B cell (primary cell): Measurements from ENCODE around the gene CRY2. TPM values are rescaled to one million over a fixed set of nuclear protein-coding genes. Genes with fewer than 3 reads are reported as not detected.
A peak's percentile ranks its signal among the peaks of the same experiment; 100 is the strongest.

Experiments used
- ATAC-seq: fragments of 200-7000 bp; cut with Tn5 transposase; one replicate; pipeline ENCODE4 v1.10.0; 2021; ENCODE audit warnings: low read depth, mild to moderate bottlenecking, moderate number of reproducible peaks, moderate library complexity
- CTCF ChIA-PET: fragments of 350-600 bp; sonication (Branson Sonifier 250); formaldehyde crosslinking; loops from one replicate; lab custom pipeline; 2021; ENCODE audit warnings: antibody characterized with exemption, inconsistent platforms; lab: Charles Lee
- POLR2A ChIA-PET: fragments of 350-600 bp; sonication (Branson Sonifier 250); formaldehyde crosslinking; loops from one replicate; lab custom pipeline; 2021; ENCODE audit warnings: antibody characterized with exemption; lab: Charles Lee
- DNase-seq: peaks from one replicate; pipeline ENCODE4 v3.0.0; 2013
- H2AFZ ChIP-seq: 2 replicates; pipeline ENCODE4 v1.6.1; 2012; ENCODE audit warnings: mild to moderate bottlenecking, low read depth, low read length; ENCODE audit not compliant: insufficient read depth, poor library complexity, severe bottlenecking
- H3K27ac ChIP-seq, 2 donors: 1 replicate in 1 of 2; 2 replicates in 1 of 2; pipeline ENCODE4 v1.5.1; 2012 to 2013; ENCODE audit warnings: low read length in 2 of 2, mild to moderate bottlenecking in 2 of 2, moderate library complexity in 1 of 2
- H3K27me3 ChIP-seq, 4 experiments: fragments of 200-600 bp in 1 of 4; sonication (generic) in 1 of 4; replicated peaks in 1 of 4; 1 replicate in 2 of 4; 2 replicates in 2 of 4; pipeline versions ENCODE4 v1.6.1 to v1.7.0; 2013 to 2016; ENCODE audit warnings: low read length in 3 of 4, mild to moderate bottlenecking in 2 of 4, mixed read lengths in 1 of 4, moderate library complexity in 1 of 4; ENCODE audit not compliant: insufficient read depth in 4 of 4, control insufficient read depth in 3 of 4; ENCODE audit errors: control extremely low read depth in 1 of 4
- H3K36me3 ChIP-seq, 2 experiments: replicated peaks in 1 of 2; 1 replicate in 1 of 2; 2 replicates in 1 of 2; pipeline versions ENCODE4 v1.6.1 to v1.7.1; 2013; ENCODE audit warnings: low read length in 1 of 2; ENCODE audit not compliant: insufficient read depth in 2 of 2, control insufficient read depth in 1 of 2; ENCODE audit errors: control extremely low read depth in 1 of 2, extremely low read depth in 1 of 2
- H3K4me1 ChIP-seq, 2 donors: fragments of 200-600 bp in 1 of 2; sonication (generic) in 1 of 2; 1 replicate in 1 of 2; 2 replicates in 1 of 2; pipeline versions ENCODE4 v1.5.1 to v1.6.1; 2013 to 2017; ENCODE audit warnings: low read length in 2 of 2; ENCODE audit not compliant: control insufficient read depth in 2 of 2, insufficient read depth in 2 of 2
- H3K4me2 ChIP-seq: replicated peaks from 2 replicates; pipeline ENCODE3; 2012; ENCODE audit warnings: mild to moderate bottlenecking, low read depth, low read length; ENCODE audit not compliant: poor library complexity, severe bottlenecking
- H3K4me3 ChIP-seq, 5 experiments: fragments of 200-600 bp in 1 of 5; sonication (generic) in 1 of 5; 1 replicate in 3 of 5; 2 replicates in 2 of 5; pipeline versions ENCODE4 v1.5.1 to v1.7.0; 2011 to 2016; ENCODE audit warnings: low read length in 4 of 5, mild to moderate bottlenecking in 4 of 5, low read depth in 2 of 5, control low read depth in 1 of 5, moderate library complexity in 1 of 5; ENCODE audit not compliant: insufficient read depth in 1 of 5; ENCODE audit errors: control extremely low read depth in 1 of 5, extremely low read depth in 1 of 5
- H3K79me2 ChIP-seq: fragments of 200-600 bp; sonication (generic); one replicate; pipeline ENCODE4 v1.6.0; 2016; ENCODE audit warnings: low read length; ENCODE audit not compliant: control insufficient read depth, insufficient read depth
- H3K9ac ChIP-seq: fragments of 200-600 bp; sonication (generic); 2 replicates; pipeline ENCODE4 v1.6.1; 2017; ENCODE audit warnings: mild to moderate bottlenecking, low read length, moderate library complexity
- H3K9me3 ChIP-seq, 3 donors: one replicate each; pipeline versions ENCODE4 v1.6.1 to v1.7.1; 2013; ENCODE audit warnings: low read length in 2 of 3; ENCODE audit not compliant: control insufficient read depth in 2 of 3, insufficient read depth in 1 of 3; ENCODE audit errors: control extremely low read depth in 1 of 3
- H4K20me1 ChIP-seq: 2 replicates; pipeline ENCODE4 v1.6.0; 2012; ENCODE audit warnings: mild to moderate bottlenecking, low read length; ENCODE audit not compliant: insufficient read depth, control insufficient read depth, poor library complexity, severe bottlenecking
- H3K27ac Mint-ChIP-seq: one replicate; pipeline ENCODE4 v1.8.0; 2021; ENCODE audit warnings: mixed read lengths
- H3K27me3 Mint-ChIP-seq: one replicate; pipeline ENCODE4 v1.8.0; 2021; ENCODE audit warnings: mixed read lengths
- H3K4me1 Mint-ChIP-seq: one replicate; pipeline ENCODE4 v1.8.0; 2021; ENCODE audit warnings: mixed read lengths
- H3K4me3 Mint-ChIP-seq: one replicate; pipeline ENCODE4 v1.8.0; 2021; ENCODE audit warnings: mixed read lengths
- H3K9me3 Mint-ChIP-seq: one replicate; pipeline ENCODE4 v1.8.0; 2022; ENCODE audit warnings: mixed read lengths; ENCODE audit not compliant: insufficient read depth
- EZH2 ChIP-seq: IDR thresholded peaks from 2 replicates; pipeline ENCODE4 v1.6.1; 2012; ENCODE audit warnings: borderline replicate concordance, low read depth, mild to moderate bottlenecking, moderate library complexity, low read length; ENCODE audit not compliant: insufficient read depth, poor library complexity, severe bottlenecking
- whole genome bisulfite sequencing: methylation state at CpG from one replicate; pipeline ENCODE4 v1.1.5; 2013; ENCODE audit warnings: missing lambda C conversion rate; ENCODE audit not compliant: insufficient coverage; 5-methylcytosine and 5-hydroxymethylcytosine counted together
- intact Hi-C: fragments of 100-400 bp; cut with micrococcal nuclease; formaldehyde crosslinking; loops from one replicate; pipeline ENCODE4 v1.10.0; 2022
- polyA plus RNA-seq: library from polyadenylated mRNA; depleted of rRNA; stranded (reverse); fragments of >200 nt; gene quantifications from 2 replicates; pipeline ENCODE4 v1.2.3, GENCODE V29; 2012
- total RNA-seq, 2 donors: library from RNA; stranded (reverse); fragments of 120-200 nt in 1 of 2; gene quantifications; 1 replicate in 1 of 2; 2 replicates in 1 of 2; pipeline versions ENCODE4 v1.2.3 to v1.2.4, GENCODE V29; 2013 to 2022
- TF ChIP-seq, protein P1 (sequence below): fragments of 200-600 bp; IDR thresholded peaks from one replicate; pipeline ENCODE4 v1.8.0; 2022; ENCODE audit warnings: antibody characterized with exemption, mild to moderate bottlenecking

Gene CRY2
- total and polyA plus RNA-seq, 2 donors (not counting 1 experiment from before 2014, with no cell fraction given): 20.4 to 65.1 TPM

GRCh38 chr11:45806937-45807791 is 40.1 kb upstream of the CRY2 start:
- TF ChIP-seq, protein P1, sequence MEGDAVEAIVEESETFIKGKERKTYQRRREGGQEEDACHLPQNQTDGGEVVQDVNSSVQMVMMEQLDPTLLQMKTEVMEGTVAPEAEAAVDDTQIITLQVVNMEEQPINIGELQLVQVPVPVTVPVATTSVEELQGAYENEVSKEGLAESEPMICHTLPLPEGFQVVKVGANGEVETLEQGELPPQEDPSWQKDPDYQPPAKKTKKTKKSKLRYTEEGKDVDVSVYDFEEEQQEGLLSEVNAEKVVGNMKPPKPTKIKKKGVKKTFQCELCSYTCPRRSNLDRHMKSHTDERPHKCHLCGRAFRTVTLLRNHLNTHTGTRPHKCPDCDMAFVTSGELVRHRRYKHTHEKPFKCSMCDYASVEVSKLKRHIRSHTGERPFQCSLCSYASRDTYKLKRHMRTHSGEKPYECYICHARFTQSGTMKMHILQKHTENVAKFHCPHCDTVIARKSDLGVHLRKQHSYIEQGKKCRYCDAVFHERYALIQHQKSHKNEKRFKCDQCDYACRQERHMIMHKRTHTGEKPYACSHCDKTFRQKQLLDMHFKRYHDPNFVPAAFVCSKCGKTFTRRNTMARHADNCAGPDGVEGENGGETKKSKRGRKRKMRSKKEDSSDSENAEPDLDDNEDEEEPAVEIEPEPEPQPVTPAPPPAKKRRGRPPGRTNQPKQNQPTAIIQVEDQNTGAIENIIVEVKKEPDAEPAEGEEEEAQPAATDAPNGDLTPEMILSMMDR: no peak
- TF ChIP-seq EZH2: no peak
- Histone ChIP-seq H4K20me1 (peaks cover 14% of the 10 kb centered on the region), H3K79me2 (peaks cover 25% of the 10 kb centered on the region), H3K9ac (no peak overlapping the region), H3K4me1 (peaks cover 27 to 35% of the 10 kb centered on the region in 2 donors), H3K4me3 (peak overlapping the region in 1 of 5 experiments; percentile 18), H3K27me3 (no peaks in the 10 kb centered on the region), H3K36me3 (peaks cover 0 to 27% of the 10 kb centered on the region in 2 experiments), H3K4me2 (peak overlapping the region; percentile 83), H2AFZ (no peak overlapping the region), H3K27ac (no peak overlapping the region), H3K9me3 (no peaks in the 10 kb centered on the region)
- intact Hi-C loops: loop anchor here (5.0 kb wide), 1 partner anchor 125 kb away; no protein-coding TSS in a partner anchor
- H3K9me3 Mint-ChIP-seq: no peaks in the 10 kb centered on the region
- 87% methylated on average over 3 of the region's 7 CpGs for WGBS
- DNase-seq: no peak
- no peak for ATAC-seq
- peak overlapping the region; percentile 94 for H3K4me3 Mint-ChIP-seq
- ChIA-PET CTCF (interaction anchor here (1.5 to 1.7 kb wide), 3 partner anchors 36 to 111 kb away, joined by 5 to 11 read pairs (median 5); partner anchors contain the start of gene PEX16), POLR2A (interaction anchor here (0.5 kb wide), 1 partner anchor 25 kb away, joined by 3 read pairs; no protein-coding TSS in a partner anchor)
- H3K4me1 Mint-ChIP-seq: peaks cover 46% of the 10 kb centered on the region
- H3K27me3 Mint-ChIP-seq: no peaks in the 10 kb centered on the region
- H3K27ac Mint-ChIP-seq: peak overlapping the region; percentile 20
